Fibroblast of pulmonary artery (primary cell): ENCODE measurements around the gene IFNL2.

Experiments used
- DNase-seq: peaks from one replicate; pipeline ENCODE4 v3.0.0-alpha.2; 2010; ENCODE audit warnings: low read depth
- H3K4me3 ChIP-seq: replicated peaks from 2 replicates; pipeline ENCODE4 v1.5.1; 2011; ENCODE audit warnings: low read depth, mild to moderate bottlenecking, control low read depth, low read length, moderate library complexity
- TF ChIP-seq, protein P1 (sequence below): IDR thresholded peaks from 2 replicates; pipeline ENCODE4 v1.5.1; 2011; ENCODE audit warnings: mild to moderate bottlenecking, control low read depth, low read length, inconsistent platforms; ENCODE audit errors: missing control alignments

IFNL2 gene

DNA sequence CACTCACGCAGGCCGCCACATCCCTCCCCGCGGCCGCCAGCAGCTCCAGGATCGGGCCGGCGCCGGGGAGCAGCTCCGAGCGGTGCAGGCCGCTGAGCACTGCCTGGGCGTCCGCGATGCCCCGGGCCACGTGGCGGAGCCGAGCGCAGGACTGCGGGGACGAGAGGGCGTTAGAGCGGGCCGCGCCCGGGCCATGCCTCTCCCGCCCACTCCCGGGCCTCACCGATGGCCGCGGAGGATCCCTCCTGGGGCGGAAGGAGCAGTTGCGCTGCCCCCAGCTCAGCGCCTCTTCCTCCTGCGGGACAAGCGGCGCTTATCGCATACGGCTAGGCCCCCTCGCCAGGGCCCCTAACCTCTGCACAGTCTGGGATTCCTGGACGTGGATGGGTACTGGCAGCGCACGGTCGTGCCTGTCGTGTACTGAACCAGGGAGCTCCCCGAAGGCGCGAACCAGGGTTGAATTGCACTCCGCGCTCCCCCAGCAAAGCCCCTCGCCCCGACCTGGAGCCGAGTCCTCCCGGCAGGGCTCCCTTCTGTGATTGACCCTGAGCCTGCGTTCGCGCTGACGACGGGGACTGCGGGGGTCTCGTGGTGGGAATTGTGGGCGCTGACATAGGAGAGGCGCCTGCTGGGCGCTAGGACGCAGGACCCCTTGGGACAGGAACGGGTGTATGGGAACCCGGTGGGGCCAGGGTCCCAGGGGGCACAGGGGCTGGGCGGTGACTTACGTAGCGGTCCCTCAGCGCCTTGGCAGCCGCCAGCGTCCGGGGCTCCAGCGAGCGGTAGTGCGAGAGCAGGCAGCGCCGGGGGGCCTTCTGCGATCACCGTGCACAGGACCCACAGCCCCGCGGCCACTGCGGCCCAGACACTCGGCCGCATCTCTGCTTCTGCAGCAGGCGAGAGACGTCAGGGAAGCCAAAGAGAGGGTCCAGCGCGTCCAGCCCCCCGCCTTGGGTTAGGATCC lies 20.2 kb upstream of the IFNL2 start:
- peak; percentile 8 for DNase-seq
- no peak overlapping the region for H3K4me3 ChIP-seq

DNA sequence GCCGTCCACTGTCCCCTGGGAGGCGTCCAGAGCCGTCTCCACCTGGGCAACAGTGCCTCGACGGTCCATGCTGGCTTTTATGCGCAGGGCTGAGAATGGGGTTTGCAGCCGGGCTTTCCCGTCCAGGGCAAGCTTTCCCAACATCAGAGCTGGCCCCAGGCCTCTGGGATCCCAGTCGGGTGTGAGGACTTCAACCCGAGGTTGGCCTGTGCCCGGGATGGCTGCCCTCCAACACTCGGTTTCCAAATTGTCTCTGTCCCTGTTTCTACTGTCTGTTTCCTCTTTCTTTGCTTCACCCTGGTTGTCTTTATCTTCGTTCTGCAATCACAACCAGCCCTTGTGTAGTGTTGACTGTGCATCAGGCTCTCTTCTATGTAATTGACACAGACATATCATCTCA lies 19.4 kb upstream of the IFNL2 start, which contains the start of gene IFNL4:
TSS of gene IFNL4 (minus strand) at position 51 of the 400 bp plus-strand sequence.
- DNase-seq: no peak
- TF ChIP-seq, protein P1, sequence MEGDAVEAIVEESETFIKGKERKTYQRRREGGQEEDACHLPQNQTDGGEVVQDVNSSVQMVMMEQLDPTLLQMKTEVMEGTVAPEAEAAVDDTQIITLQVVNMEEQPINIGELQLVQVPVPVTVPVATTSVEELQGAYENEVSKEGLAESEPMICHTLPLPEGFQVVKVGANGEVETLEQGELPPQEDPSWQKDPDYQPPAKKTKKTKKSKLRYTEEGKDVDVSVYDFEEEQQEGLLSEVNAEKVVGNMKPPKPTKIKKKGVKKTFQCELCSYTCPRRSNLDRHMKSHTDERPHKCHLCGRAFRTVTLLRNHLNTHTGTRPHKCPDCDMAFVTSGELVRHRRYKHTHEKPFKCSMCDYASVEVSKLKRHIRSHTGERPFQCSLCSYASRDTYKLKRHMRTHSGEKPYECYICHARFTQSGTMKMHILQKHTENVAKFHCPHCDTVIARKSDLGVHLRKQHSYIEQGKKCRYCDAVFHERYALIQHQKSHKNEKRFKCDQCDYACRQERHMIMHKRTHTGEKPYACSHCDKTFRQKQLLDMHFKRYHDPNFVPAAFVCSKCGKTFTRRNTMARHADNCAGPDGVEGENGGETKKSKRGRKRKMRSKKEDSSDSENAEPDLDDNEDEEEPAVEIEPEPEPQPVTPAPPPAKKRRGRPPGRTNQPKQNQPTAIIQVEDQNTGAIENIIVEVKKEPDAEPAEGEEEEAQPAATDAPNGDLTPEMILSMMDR: no peak
- no peak within 1 kb of the TSS for H3K4me3 ChIP-seq

More for the DNA sequence above, 20.2 kb upstream of the IFNL2 start:
- TF ChIP-seq, protein P1: no peak

DNA sequence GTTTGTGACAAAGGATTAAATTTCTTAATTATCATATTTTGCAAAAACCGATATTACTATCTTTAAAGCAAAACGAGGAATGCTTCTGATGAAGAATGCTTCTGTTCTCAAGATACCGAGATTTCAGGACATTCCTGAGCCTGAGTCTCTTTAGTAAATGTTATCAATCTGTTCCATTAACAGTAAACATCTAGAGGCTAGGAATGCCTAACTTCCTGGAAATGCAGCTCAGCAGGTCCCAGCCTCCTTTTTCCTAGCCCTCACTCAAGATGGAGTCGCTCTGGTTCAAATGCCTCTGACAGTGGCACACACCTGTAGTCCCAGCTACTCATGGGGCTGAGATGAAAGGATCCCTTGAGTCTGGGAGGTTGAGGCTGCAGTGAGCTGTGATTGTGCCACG lies 17.1 kb upstream of the IFNL2 start:
- TF ChIP-seq, protein P1: no peak
- no peak overlapping the region for H3K4me3 ChIP-seq
- DNase-seq: no peak

DNA sequence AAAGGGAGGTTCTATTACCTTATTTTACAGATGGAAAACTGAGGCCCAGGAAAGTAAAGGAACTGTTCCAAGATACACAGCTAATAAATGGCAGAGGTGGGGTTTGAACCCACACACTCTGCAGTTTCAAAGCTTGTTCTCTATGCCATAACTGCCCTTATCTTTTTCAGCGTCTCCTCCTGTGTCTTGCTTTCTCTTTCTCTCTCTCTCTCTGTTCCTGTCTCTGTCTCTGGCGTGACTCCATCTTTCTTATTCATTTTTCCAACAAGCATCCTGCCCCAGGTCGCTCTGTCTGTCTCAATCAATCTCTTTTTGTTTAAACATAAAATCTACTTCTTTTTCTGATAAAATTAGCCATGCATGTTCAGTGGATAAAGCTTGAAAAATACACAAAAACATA lies 16.4 kb upstream of the IFNL2 start:
- TF ChIP-seq, protein P1: no peak

DNA sequence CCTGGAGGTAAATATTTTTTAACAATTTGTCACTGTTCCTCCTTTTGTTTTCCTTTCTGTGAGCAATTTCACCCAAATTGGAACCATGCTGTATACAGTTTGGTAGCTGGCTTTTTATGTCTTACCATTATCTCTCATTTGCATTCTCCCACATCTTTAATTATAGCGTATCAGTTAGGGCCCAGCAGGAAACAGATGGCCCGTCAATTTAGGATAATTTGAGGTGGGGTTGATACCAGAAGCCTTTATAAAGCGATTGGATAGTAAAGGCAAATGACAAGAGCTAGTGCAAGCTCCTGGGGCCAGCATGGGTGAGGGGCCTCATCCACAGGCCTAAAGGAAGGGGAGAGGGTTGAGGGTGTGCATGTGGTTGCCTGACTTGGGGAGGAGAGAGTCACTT lies 15.7 kb upstream of the IFNL2 start:
- no peak overlapping the region for H3K4me3 ChIP-seq
- DNase-seq: no peak
- TF ChIP-seq, protein P1: no peak

More for the DNA sequence above, 16.4 kb upstream of the IFNL2 start:
- H3K4me3 ChIP-seq: no peak overlapping the region
- DNase-seq: no peak

DNA sequence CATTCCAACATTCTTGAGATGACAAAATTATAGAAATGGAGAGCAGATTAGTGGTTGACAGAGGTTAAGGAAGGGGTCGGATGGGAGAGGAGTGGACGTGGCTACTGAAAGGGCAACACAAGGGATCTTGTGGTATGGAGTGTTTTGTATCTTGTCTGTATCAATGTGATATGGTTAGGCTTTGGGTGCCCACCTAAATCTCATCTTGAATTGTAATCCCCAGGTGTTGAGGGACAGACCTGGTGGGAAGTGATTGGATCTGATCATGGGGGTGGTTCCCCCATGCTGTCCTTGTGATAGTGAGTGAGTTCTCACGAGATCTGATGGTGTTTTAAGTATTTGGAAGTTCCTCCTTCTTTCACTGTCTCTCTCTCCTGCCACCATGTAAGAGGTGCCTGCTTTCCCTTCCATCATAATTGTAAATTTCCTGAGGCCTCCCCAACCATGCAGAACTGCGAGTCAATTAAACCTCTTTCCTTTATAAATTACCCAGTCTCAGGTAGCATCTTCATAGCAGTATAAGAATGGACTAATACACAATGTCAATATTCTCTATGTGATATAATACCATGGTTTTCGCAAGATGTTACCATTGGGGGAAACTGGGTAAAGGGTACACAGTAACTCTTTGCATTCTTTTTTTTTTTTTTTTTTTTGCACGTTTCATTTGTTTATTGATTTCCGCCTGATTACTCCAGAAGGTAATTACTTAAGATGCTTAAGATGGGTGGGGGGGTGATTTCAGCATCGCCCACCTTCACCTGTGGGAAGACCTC lies 14.6 kb upstream of the IFNL2 start:
- no peak for DNase-seq
- no peak overlapping the region for H3K4me3 ChIP-seq
- TF ChIP-seq, protein P1: no peak
